Skeletal muscle tissue (tissue), 4 donors: ENCODE results near the gene PDRG1. TPM values are rescaled to one million over a fixed set of nuclear protein-coding genes. Genes with fewer than 3 reads are reported as not detected.

Experiments used
- H3K27ac ChIP-seq: one replicate; pipeline ENCODE4 v1.7.0; 2013; ENCODE audit warnings: mild to moderate bottlenecking, low read depth, low read length, inconsistent platforms
- H3K27me3 ChIP-seq, 3 donors: one replicate each; pipeline ENCODE4 v1.7.0; 2013; ENCODE audit warnings: low read length in 3 of 3; ENCODE audit not compliant: control insufficient read depth in 3 of 3, insufficient read depth in 3 of 3
- H3K36me3 ChIP-seq, 3 donors: one replicate each; pipeline ENCODE4 v1.7.0; 2013; ENCODE audit warnings: low read length in 3 of 3; ENCODE audit not compliant: control insufficient read depth in 3 of 3, insufficient read depth in 3 of 3
- H3K4me1 ChIP-seq, 3 donors: one replicate each; pipeline ENCODE4 v1.7.0; 2013; ENCODE audit warnings: low read length in 3 of 3, mild to moderate bottlenecking in 3 of 3; ENCODE audit not compliant: control insufficient read depth in 3 of 3, insufficient read depth in 3 of 3
- H3K4me3 ChIP-seq, 3 donors: one replicate each; pipeline ENCODE4 v1.7.0; 2013; ENCODE audit warnings: low read length in 3 of 3
- H3K9ac ChIP-seq, 3 donors: one replicate each; pipeline ENCODE4 v1.7.0; 2013; ENCODE audit warnings: low read length in 3 of 3, mild to moderate bottlenecking in 3 of 3, moderate library complexity in 2 of 3, low read depth in 1 of 3
- H3K9me3 ChIP-seq, 3 donors: one replicate each; pipeline ENCODE4 v1.7.0; 2013; ENCODE audit warnings: low read length in 3 of 3; ENCODE audit not compliant: control insufficient read depth in 3 of 3
- total RNA-seq: library from RNA; depleted of rRNA; stranded (reverse); fragments of >200 nt; gene quantifications from one replicate; pipeline ENCODE4 v1.2.3, GENCODE V29; 2014
- donor health status: Osteomylitis.

The PDRG1 gene
- total RNA-seq, 1 donor from 2014 or later: 3.1 TPM

- no peak overlapping the region for H3K9ac ChIP-seq
- H3K27ac ChIP-seq: no peak overlapping the region
- H3K27me3 ChIP-seq: peaks cover 28 to 30% (median 29%) of the 10 kb centered on the region in 3 donors
- no peaks in the 10 kb centered on the region for H3K9me3 ChIP-seq
- H3K4me3 ChIP-seq: no peak overlapping the region
- H3K4me1 ChIP-seq: no peaks in the 10 kb centered on the region
- H3K36me3 ChIP-seq: no peaks in the 10 kb centered on the region
Observed at GRCh38 chr20:31968291-31969126, 16.7 kb upstream of the PDRG1 start.

- Histone ChIP-seq H3K4me3 (no peak within 1 kb of the TSS), H3K9ac (no peak within 1 kb of the TSS), H3K27ac (no peak within 1 kb of the TSS), H3K9me3 (no peaks in the 10 kb centered on the region), H3K27me3 (peaks cover 29% of the 10 kb centered on the region in 3 donors), H3K36me3 (no peaks in the 10 kb centered on the region), H3K4me1 (no peaks in the 10 kb centered on the region)
Observed at GRCh38 chr20:31967830-31968249, 16.0 kb upstream of the PDRG1 start, which contains the start of gene XKR7. Gene XKR7, plus strand, starts transcription at chr20:31968151. Its CDS starts 25 bp downstream, at chr20:31968176.

GRCh38 chr20:31966991-31967655 lies 15.3 kb upstream of the PDRG1 start:
- no peaks in the 10 kb centered on the region for H3K36me3 ChIP-seq
- H3K4me1 ChIP-seq: no peaks in the 10 kb centered on the region
- H3K4me3 ChIP-seq: no peak overlapping the region
- H3K9ac ChIP-seq: no peak overlapping the region
- no peaks in the 10 kb centered on the region for H3K9me3 ChIP-seq
- no peak overlapping the region for H3K27ac ChIP-seq
- H3K27me3 ChIP-seq: peaks cover 24 to 36% (median 29%) of the 10 kb centered on the region in 3 donors

GRCh38 chr20:31963889-31964288 lies 12.0 kb upstream of the PDRG1 start:
- Histone ChIP-seq H3K4me3 (no peak overlapping the region), H3K4me1 (no peaks in the 10 kb centered on the region), H3K9ac (no peak overlapping the region), H3K27ac (no peak overlapping the region), H3K9me3 (no peaks in the 10 kb centered on the region), H3K27me3 (peaks cover 25 to 47% (median 36%) of the 10 kb centered on the region in 3 donors), H3K36me3 (no peaks in the 10 kb centered on the region)

GRCh38 chr20:31962761-31963160 lies 10.9 kb upstream of the PDRG1 start:
- H3K36me3 ChIP-seq: no peaks in the 10 kb centered on the region
- no peaks in the 10 kb centered on the region for H3K9me3 ChIP-seq
- peaks cover 25 to 42% (median 37%) of the 10 kb centered on the region in 3 donors for H3K27me3 ChIP-seq
- H3K4me3 ChIP-seq: no peak overlapping the region
- no peaks in the 10 kb centered on the region for H3K4me1 ChIP-seq
- H3K9ac ChIP-seq: no peak overlapping the region
- no peak overlapping the region for H3K27ac ChIP-seq

GRCh38 chr20:31956556-31957526 lies 5.0 kb upstream of the PDRG1 start:
- no peaks in the 10 kb centered on the region for H3K9me3 ChIP-seq
- H3K36me3 ChIP-seq: no peaks in the 10 kb centered on the region
- no peak overlapping the region for H3K4me3 ChIP-seq
- H3K27ac ChIP-seq: no peak overlapping the region
- H3K4me1 ChIP-seq: no peaks in the 10 kb centered on the region
- H3K9ac ChIP-seq: no peak overlapping the region
- peaks cover 9 to 20% (median 16%) of the 10 kb centered on the region in 3 donors for H3K27me3 ChIP-seq

GRCh38 chr20:31954500-31954899 lies 2.7 kb upstream of the PDRG1 start:
- peaks cover 3 to 9% (median 6%) of the 10 kb centered on the region in 3 donors for H3K36me3 ChIP-seq
- H3K4me1 ChIP-seq: peaks cover 12 to 18% (median 15%) of the 10 kb centered on the region in 3 donors
- peaks cover 4 to 11% (median 10%) of the 10 kb centered on the region in 3 donors for H3K27me3 ChIP-seq
- H3K9me3 ChIP-seq: no peaks in the 10 kb centered on the region
- no peak overlapping the region for H3K27ac ChIP-seq
- H3K4me3 ChIP-seq: no peak overlapping the region
- no peak overlapping the region for H3K9ac ChIP-seq

GRCh38 chr20:31953556-31954148 lies 1.8 kb upstream of the PDRG1 start:
- Histone ChIP-seq H3K9ac (no peak overlapping the region), H3K9me3 (no peaks in the 10 kb centered on the region), H3K27me3 (peaks cover 4 to 8% (median 7%) of the 10 kb centered on the region in 3 donors), H3K4me3 (no peak overlapping the region), H3K27ac (no peak overlapping the region), H3K4me1 (peaks cover 12 to 18% (median 15%) of the 10 kb centered on the region in 3 donors), H3K36me3 (peaks cover 5 to 15% (median 12%) of the 10 kb centered on the region in 3 donors)

- Histone ChIP-seq H3K4me3 (peak overlapping the region; percentile 91 to 97 (median 96)), H3K36me3 (peaks cover 28 to 40% (median 37%) of the 10 kb centered on the region in 3 donors), H3K4me1 (peaks cover 17 to 21% (median 18%) of the 10 kb centered on the region in 3 donors), H3K9me3 (no peaks in the 10 kb centered on the region), H3K27ac (peak overlapping the region; percentile 71), H3K9ac (peak overlapping the region; percentile 93 to 96 (median 94)), H3K27me3 (peaks cover 0 to under 1% (median 0%) of the 10 kb centered on the region in 3 donors)
Observed at GRCh38 chr20:31951203-31951529, 680 bp downstream of the PDRG1 start.
